GM12874 (cell line): ENCODE data around the gene ULK4.

Source experiments
- TF ChIP-seq, protein P1 (sequence below): IDR thresholded peaks from 2 replicates; pipeline ENCODE4 v1.5.1; 2011; ENCODE audit warnings: low read depth, mild to moderate bottlenecking, control low read depth, low read length, moderate library complexity; ENCODE audit not compliant: insufficient read depth

The ULK4 gene

DNA sequence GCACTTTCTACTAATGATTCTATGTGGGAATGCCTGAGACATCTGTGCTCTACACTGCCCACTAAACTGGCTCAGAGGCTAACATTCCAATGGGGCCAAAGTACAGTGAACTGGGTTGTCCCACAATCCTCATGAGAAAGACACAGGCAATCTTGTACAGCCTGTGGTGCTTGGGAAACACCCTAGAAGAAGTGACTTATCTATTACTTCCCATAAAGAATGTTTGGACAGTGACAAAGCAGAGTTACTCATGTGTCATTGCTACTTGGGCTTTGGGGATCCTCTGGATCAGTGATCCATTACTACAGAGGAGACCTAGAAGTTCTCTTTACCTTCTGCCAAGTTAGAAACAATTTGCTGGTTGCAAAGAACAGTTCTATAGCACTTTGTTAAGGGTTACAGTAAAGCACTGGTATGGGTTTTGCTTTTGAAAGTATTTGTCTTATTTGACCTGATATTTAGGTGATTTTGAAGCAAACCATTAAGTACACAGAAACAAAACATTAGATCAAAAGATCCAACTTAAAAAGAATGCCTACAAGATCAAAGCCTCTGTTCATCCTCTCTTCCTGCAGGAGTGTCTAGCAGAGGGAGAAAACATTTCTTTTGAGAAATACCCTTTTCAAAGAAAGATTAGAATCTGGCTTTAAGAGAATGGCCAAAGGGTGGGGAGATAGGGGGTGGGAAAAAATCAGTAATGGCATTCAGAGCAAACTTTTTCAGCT is 686.8 kb downstream of the ULK4 start:
- TF ChIP-seq, protein P1, sequence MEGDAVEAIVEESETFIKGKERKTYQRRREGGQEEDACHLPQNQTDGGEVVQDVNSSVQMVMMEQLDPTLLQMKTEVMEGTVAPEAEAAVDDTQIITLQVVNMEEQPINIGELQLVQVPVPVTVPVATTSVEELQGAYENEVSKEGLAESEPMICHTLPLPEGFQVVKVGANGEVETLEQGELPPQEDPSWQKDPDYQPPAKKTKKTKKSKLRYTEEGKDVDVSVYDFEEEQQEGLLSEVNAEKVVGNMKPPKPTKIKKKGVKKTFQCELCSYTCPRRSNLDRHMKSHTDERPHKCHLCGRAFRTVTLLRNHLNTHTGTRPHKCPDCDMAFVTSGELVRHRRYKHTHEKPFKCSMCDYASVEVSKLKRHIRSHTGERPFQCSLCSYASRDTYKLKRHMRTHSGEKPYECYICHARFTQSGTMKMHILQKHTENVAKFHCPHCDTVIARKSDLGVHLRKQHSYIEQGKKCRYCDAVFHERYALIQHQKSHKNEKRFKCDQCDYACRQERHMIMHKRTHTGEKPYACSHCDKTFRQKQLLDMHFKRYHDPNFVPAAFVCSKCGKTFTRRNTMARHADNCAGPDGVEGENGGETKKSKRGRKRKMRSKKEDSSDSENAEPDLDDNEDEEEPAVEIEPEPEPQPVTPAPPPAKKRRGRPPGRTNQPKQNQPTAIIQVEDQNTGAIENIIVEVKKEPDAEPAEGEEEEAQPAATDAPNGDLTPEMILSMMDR, result no peak

DNA sequence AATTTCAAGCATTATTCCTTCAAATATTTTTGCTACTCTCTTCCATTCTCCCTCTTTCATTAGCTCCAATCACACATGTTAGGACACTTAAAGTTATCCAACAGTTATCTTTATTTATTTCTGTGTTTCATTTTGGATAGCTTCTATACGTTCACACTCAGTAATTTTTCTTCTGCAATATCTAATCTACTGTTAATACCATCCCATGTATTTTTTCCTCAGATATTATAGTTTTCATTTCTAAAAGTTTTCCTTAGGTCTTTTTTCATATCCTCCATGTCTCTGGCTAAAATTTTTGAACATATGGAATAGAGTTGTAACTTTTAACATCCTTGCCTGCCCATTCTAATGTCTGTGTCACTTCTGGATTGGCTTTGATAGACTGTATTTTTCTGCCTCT is 689.2 kb downstream of the ULK4 start:
- TF ChIP-seq, protein P1, result no peak

DNA sequence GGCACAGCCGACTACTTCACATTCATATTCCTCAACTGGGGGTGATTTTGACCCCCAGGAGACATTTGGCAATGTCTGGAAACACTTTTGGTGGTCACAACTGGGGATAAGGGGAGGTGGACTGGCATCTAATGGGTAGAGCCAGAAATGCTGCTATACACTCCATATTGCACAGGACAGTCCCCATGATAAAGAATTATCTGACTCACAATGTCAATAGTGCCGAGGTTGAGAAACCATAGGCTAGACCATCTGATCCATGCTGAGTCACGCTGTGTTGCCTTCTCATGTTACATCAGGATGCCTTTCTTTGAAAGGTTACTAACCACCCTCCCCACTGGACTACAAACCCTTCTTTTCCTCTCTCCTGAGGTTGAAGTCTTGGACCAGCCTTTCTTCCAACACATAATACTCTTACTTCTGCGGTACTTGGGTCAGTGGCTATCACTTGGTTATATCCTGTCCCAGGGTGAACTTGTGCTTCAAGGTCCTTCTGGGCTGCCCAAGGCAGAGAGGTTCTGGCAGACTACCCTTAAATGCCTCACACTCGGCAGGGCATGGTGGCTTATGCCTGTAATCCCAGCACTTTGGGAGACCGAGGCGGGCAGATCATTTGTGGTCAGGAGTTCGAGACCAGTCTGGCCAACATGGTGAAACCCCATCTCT is 693.8 kb downstream of the ULK4 start:
- TF ChIP-seq, protein P1, result no peak

DNA sequence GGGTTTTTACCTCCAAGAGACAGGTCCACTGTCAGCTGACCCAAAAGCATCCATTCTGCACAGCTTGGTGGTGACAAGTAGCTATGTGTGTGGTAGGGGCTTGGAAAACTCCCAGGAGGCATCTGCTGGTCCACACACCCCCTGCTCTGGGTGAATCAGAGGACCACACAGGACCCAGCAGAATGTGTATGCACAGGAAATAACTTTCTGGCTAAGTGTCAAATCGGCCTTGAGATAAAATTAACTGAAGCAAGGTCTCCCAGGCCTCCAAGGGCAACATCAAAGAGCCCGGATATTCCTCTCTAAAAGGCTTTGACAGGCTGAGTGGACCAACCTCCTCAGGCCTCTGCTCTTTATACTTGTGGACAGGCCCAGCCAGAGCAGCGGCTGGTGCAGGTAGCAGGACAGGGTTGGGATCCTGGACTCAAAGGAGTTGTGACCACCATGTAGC is 696.1 kb downstream of the ULK4 start:
- TF ChIP-seq, protein P1, result no peak

DNA sequence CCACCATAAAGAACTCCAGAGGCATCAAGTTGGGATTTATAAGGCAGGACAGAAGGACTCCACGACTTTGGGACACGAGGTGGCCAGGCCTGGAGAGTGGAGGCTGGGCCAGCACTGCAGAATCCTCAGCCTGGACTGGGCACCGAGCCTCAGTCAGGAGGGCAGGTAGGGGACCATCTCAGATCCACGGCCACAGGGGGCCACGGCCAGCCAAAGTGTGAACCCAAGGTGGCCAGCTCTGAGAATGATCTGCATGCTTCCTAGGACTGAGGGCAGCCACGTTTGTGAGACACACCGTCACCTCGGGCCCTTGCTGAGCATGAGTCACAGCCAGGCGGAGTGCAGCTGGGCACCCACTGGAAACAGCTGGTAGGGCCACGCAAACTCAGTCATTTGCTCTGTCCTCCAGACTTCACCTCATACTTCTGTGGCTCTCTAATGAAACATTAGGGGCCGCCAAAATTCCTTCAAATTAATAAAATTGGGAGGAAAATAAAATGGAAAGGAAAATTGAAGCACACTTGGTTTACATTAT is 696.8 kb downstream of the ULK4 start:
- TF ChIP-seq, protein P1, result no peak

DNA sequence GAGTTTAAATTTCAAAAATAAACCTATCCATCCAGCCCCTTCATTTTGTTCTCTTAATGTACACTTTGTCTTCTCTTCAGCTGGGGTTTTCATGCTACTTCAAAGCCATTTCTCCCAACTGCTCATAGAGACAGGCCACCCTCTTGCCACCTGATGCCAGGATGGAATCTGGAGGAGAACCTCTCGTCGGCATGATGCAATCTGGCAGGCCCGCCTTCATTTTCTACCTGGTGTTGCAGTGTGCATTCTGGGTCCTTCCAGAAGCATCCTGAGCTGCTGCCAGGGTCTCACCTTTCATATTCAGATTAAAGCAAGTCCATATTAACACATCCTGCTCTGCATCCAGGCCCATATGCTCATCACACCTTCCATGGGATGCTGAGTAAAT is 701.8 kb downstream of the ULK4 start:
- TF ChIP-seq, protein P1, result no peak

DNA sequence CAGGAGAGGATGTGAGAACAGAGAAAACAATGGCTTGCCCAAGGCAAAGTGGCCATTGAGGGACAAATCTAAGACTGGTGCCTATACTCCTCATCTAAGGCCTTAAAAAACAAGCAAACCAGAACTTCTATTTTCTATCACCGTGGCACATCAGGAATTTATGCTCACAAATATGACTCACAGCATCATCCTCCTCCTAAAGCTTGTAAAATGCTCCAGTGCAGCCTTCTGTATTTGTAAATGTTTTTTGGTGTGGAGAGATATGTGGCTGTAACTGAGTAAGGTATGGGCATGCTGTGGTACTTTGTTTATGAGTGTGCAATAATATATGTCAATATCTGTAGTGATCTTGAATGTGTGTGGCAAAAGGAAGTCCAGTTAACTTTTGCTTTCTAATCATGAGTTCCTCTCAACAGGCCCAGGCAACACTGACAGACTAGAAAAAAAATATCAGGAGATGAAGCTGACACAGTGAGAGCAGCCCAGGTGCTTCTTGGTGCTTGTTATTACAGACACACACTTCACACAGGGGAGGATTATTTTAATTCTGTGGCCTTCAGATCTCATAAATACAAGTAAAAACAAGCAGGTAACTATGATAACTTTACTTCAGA is 702.3 kb downstream of the ULK4 start:
- TF ChIP-seq, protein P1, result no peak
